A673 (cell line): Measurements from ENCODE around the gene KRT7.

Experiments used
- CTCF ChIP-seq: fragments of 300-800, 200-600 bp; sonication (generic); conservative IDR thresholded peaks from 2 replicates; pipeline ENCODE4 v1.5.1; 2017; ENCODE audit warnings: low read depth, mild to moderate bottlenecking, antibody characterized with exemption, low read length, moderate library complexity, mixed read lengths
- EZH2 ChIP-seq: fragments of 200-600 bp; sonication (generic); IDR thresholded peaks from 2 replicates; pipeline ENCODE4 v1.6.1; 2017; ENCODE audit warnings: borderline replicate concordance, low read depth, mild to moderate bottlenecking, mixed read lengths, antibody characterized with exemption, low read length; ENCODE audit not compliant: poor library complexity, severe bottlenecking

DNA sequence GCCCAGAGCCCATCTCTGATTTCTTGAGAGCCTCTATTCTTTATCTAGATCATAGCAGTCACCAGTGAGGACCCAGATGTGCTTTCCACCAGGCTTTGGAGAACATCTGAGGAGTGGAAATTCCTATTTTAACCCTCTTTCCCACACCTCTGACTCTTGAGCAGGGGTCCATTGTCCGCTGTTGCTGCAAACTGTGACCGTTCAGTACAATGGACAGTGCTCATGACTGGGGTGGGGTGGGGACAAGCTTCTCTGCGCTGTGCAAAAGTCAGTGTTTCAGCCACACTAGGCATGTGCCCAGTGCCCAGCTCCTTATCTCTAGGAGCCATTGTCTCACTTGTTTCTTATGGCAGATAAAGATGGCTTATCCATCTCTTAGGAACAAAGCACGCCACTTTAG, 16.9 kb upstream of the KRT7 start:
- TF ChIP-seq CTCF (no peak), EZH2 (no peak)
